HTR-8/SVneo (cell line): Measurements from ENCODE around the gene TFDP1.
A peak's percentile ranks its signal among the peaks of the same experiment; 100 is the strongest.
"Not testable (repeated sequence)": the region's sequence is repeated elsewhere in the genome, so short reads cannot be mapped to it uniquely, and the experiment has no call there.

Source experiments
- DNase-seq: peaks from one replicate; pipeline ENCODE4 v3.0.0; 2011; ENCODE audit warnings: low spot score, mixed read lengths; ENCODE audit not compliant: insufficient read length
- FAIRE-seq: peaks from 2 replicates; lab custom pipeline; 2011; peaks lifted over from hg19 to GRCh38; lab: Jason Lieb, UNC

Gene TFDP1

GRCh38 chr13:113610266-113610665 lies 25.7 kb downstream of the TFDP1 start:
- DNase-seq (no peak), FAIRE-seq (peak; percentile 80)

- no peak for FAIRE-seq
- DNase-seq, result no peak
Measured at GRCh38 chr13:113611996-113612395, 27.4 kb downstream of the TFDP1 start.

GRCh38 chr13:113612607-113613006 lies 28.1 kb downstream of the TFDP1 start:
- DNase-seq (no peak), FAIRE-seq (no peak)

GRCh38 chr13:113613789-113614379 lies 29.3 kb downstream of the TFDP1 start:
- FAIRE-seq, result peak; percentile 78
- DNase-seq, result no peak

- FAIRE-seq, result no peak
- no peak for DNase-seq
Measured at GRCh38 chr13:113616281-113616906, 31.8 kb downstream of the TFDP1 start.

GRCh38 chr13:113616991-113617749 lies 32.6 kb downstream of the TFDP1 start:
- DNase-seq, result peak; percentile 33
- FAIRE-seq, result no peak

- FAIRE-seq (no peak), DNase-seq (no peak)
Measured at GRCh38 chr13:113617961-113618360, 33.4 kb downstream of the TFDP1 start.

GRCh38 chr13:113618455-113618854 lies 33.9 kb downstream of the TFDP1 start:
- FAIRE-seq (no peak), DNase-seq (no peak)

GRCh38 chr13:113620036-113620796 lies 35.7 kb downstream of the TFDP1 start:
- FAIRE-seq (no peak), DNase-seq (no peak)

- DNase-seq (no peak), FAIRE-seq (no peak)
Measured at GRCh38 chr13:113621046-113621445, 36.5 kb downstream of the TFDP1 start.

GRCh38 chr13:113621498-113621897 lies 36.9 kb downstream of the TFDP1 start:
- DNase-seq, result not testable (repeated sequence)

GRCh38 chr13:113621986-113622550 lies 37.5 kb downstream of the TFDP1 start:
- not testable (repeated sequence) for FAIRE-seq, DNase-seq

More at GRCh38 chr13:113621498-113621897, 36.9 kb downstream of the TFDP1 start:
- FAIRE-seq, result not testable (repeated sequence)

GRCh38 chr13:113622791-113623490 lies 38.4 kb downstream of the TFDP1 start:
- DNase-seq (no peak), FAIRE-seq (no peak)

- no peak for FAIRE-seq
- DNase-seq, result no peak
Measured at GRCh38 chr13:113623491-113624234, 39.1 kb downstream of the TFDP1 start.

- DNase-seq (no peak), FAIRE-seq (no peak)
Measured at GRCh38 chr13:113624235-113624587, 39.7 kb downstream of the TFDP1 start.

- DNase-seq, FAIRE-seq: not testable (repeated sequence)
Measured at GRCh38 chr13:113624640-113625304, 40.2 kb downstream of the TFDP1 start.

- DNase-seq, result peak; percentile 36
- no peak for FAIRE-seq
Measured at GRCh38 chr13:113625965-113626721, 41.6 kb downstream of the TFDP1 start.

- no peak for FAIRE-seq
Measured at GRCh38 chr13:113627136-113627535, 42.6 kb downstream of the TFDP1 start.

More at GRCh38 chr13:113627136-113627535, 42.6 kb downstream of the TFDP1 start:
- no peak for DNase-seq
